Cardiac atrium fibroblast (primary cell): ENCODE data around the gene GNB2. TPM values are rescaled to one million over a fixed set of nuclear protein-coding genes. Genes with fewer than 3 reads are reported as not detected.

ENCODE experiments used
- total RNA-seq: library from RNA; depleted of rRNA; stranded (reverse); fragments of >200 nt; gene quantifications from 2 replicates; pipeline ENCODE4 v1.2.3, GENCODE V29; 2015

The GNB2 gene
- 215 and 238 TPM in 2 replicates for total RNA-seq

DNA sequence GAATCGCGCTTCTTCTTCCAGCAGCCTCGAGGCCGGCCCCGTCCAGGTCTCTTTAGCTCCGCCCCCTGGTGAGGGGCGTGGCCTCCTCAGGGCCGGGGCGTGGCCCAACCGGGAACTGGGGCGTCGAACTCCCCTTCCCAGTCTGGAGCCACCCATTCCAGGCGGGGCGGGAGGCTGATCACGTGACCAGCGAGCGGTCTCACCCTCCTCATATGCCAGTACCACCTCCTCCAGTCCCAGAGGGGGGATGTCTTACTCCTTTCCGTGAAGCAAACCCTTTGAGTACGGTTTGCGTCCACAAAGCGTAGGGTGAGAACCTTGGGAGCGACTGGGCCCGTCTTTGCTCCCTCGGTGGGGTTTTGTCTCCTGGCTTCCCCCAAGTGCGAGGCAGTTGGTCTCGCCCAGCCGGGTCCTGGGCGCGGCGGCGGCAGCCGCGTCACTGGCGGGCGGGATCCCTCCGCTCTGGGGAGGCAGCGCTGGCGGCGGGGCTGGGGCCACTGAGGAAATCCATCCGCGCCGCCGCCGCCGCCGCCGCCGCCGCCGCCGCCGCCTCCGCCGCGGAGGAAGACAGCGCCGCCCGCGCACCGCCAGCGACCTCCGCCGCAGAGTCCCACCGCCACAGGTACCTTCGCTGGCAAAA lies at the start of gene GNB2:
Gene GNB2, plus strand, starts transcription at position 439 of the 640 bp plus-strand sequence. CDS start 2,526 bp downstream, outside the sequence.

DNA sequence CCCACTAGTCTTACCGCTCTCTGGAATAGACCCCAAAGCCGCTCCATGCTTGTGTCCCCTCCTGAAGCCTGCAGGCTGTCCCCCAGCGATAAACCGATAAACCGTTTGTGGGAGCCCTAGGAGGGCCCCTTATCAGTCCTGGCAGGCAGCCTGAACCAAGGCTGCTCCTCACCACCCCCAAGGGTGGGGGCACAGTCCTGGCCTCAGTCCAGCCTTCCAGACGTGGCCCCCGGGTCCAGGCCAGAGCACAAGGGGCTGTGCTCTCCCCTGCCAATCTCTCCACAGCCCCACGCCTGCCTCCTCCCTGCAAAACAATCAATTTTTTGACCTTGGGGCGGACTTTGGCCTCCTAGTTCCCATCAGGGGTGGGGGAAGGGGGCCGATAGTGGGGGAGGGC lies 32.1 kb upstream of the GNB2 start, which contains the start of gene TFR2:
Gene TFR2, minus strand, starts transcription at position 90 of the 397 bp plus-strand sequence. Its CDS starts 43 bp downstream, at position 47.

DNA sequence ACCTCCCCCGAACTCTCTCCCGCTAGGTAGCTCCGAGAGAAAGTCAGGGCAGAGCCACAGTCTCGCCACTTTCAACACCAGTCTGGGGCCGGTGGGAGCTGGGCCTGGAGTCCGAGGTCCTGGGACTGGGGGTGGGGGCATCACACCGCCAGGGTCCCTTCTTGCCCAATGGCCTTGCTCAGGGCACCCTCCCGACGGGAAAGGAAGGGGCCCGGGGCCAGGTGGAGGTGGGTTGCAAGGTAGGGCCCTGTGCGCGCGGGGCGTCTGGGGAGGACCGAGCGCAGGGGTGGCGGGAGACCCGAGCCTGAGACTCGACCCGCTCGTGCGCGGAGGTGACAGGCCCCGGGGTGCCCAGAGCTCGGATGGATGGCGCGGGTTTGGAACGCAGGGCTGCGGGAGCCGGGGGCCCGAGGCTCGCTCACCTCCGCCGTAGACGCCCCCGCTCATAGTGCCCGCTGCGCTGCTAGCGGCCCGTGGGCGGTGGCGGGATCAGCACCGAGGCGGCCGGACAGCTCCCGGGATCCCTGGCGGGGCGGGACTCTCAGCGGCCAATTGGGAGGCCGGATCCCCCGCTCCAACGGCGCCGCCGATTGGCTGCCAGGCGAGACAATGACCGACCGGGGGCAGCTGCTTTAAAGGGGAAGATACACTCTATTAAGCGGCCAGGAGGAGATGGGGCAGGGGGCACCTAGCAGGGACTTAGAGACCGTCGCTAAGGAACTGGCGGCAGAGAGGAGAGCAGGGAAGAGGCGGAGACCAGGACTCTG lies 17.4 kb upstream of the GNB2 start, which contains the start of gene ACTL6B:
Gene ACTL6B, minus strand, starts transcription at position 541 of the 767 bp plus-strand sequence. Its CDS starts 94 bp downstream, at position 447.

DNA sequence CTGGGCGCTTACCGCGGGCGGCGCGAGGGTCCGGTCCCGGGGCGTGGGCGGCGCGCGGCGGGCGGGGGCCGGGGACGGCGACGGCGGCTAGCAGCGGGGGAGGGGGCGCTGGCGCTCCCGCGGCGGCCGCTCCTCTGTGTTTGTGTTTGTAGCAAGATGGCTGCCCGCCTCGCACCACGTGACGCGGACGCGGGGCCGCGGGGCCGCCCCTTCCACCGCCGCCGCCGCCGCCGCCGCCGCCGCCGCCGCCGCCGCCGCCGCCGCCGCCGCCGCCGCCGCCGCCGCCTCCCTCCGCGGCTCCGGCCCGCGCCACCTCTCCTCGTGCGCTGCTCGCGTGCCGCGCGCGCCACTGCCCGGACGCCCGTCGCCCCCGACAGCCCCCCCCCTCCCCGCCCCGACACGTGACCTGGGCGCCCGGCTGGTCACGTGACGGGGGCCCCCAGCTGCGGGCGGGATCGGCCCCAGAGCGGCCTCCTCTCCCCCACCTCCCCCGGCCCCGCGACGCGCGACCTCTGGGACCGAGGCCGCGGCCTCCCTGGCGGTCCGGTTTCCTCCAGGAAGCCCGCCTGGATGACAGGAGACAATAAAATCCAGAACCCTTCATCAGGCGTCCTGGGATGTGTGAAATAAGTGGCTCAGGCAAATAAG lies 20.7 kb downstream of the GNB2 start, which contains the start of gene GIGYF1:
Gene GIGYF1, minus strand, starts transcription at position 153 of the 648 bp plus-strand sequence. CDS start 6,012 bp downstream, outside the sequence.

DNA sequence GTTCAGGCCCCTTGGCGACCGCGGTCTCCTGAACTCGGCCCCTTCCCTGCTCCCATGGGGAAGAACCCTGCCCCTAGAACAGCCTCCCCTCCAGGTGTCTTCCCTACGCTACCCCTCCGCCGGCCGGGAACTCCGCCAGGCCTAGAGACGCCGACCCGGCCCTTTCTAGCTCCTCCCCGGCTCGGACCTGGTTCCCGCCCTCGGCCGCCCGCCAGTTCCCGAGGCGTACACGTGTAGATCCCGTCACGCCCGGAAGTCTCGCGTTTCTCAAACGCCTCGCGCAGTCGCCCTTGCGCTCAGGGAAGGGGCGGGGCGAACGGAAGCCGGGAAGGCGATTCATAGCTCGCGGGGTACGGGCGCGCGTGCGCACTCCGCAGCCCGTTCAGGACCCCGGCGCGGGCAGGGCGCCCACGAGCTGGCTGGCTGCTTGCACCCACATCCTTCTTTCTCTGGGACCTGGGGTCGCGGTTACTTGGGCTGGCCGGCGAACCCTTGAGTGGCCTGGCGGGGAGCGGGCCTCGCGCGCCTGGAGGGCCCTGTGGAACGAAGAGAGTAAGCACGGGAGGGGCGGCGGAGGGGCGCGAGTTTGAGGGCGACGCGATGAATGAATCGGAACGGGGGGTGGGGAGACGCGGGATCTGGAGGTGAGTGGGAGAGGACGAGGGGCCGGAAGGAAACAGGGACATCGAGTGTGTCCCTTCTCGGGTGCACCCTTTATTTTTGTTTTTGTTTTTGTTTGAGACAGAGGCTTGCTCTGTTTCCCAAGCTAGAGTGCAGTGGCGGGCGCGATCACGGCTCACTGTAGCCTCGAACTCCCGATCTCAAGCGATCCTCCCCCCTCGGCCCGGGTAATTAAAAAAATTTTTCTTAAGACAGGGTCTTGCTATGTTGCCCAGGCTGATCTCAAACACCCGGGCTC lies 32.5 kb downstream of the GNB2 start, which contains the start of gene POP7:
Gene POP7, plus strand, starts transcription at position 369 of the 919 bp plus-strand sequence. CDS start 710 bp downstream, outside the sequence.

DNA sequence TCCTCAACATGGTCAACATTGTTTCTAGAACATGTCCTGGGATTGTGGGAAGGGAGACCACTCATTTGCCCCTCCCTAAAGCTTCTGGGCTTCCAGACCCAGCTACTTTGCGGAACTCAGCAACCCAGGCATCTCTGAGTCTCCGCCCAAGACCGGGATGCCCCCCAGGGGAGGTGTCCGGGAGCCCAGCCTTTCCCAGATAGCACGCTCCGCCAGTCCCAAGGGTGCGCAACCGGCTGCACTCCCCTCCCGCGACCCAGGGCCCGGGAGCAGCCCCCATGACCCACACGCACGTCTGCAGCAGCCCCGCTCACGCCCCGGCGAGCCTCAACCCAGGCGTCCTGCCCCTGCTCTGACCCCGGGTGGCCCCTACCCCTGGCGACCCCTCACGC lies 46.7 kb downstream of the GNB2 start, which contains the start of gene EPO:
Gene EPO, plus strand, starts transcription at position 190 of the 392 bp plus-strand sequence. CDS start 513 bp downstream, outside the sequence.

Other genes with a start within 250 kb of the GNB2 start
- 0.72 and 0.81 TPM in 2 replicates for gene ZCWPW1, start 245.0 kb upstream of the GNB2 start, total RNA-seq
- gene MEPCE, start 243.9 kb upstream of the GNB2 start, total RNA-seq: 30.8 and 32.3 TPM in 2 replicates
- 8.3 and 16.2 TPM in 2 replicates for gene PPP1R35, start 237.2 kb upstream of the GNB2 start, total RNA-seq
- 1.5 TPM in 1 of 2 replicates, not detected in the other for gene SPACDR, start 209.5 kb upstream of the GNB2 start, total RNA-seq
- 53.6 and 78.3 TPM in 2 replicates for gene TSC22D4, start 194.5 kb upstream of the GNB2 start, total RNA-seq
- gene NYAP1, start 189.8 kb upstream of the GNB2 start, total RNA-seq: 2.4 and 7.0 TPM in 2 replicates
- gene AGFG2, start 134.5 kb upstream of the GNB2 start, total RNA-seq: 24.3 and 43.0 TPM in 2 replicates
- not detected in 2 replicates for gene SAP25, start 99.8 kb upstream of the GNB2 start, total RNA-seq
- gene LRCH4, start 87.6 kb upstream of the GNB2 start, total RNA-seq: 35.0 and 56.3 TPM in 2 replicates
- gene FBXO24, start 87.4 kb upstream of the GNB2 start, total RNA-seq: 0.65 and 3.1 TPM in 2 replicates
- 131 and 244 TPM in 2 replicates for gene PCOLCE, start 71.4 kb upstream of the GNB2 start, total RNA-seq
- 12.8 and 30.7 TPM in 2 replicates for gene MOSPD3, start 61.2 kb upstream of the GNB2 start, total RNA-seq
- gene TFR2, start 32.2 kb upstream of the GNB2 start, total RNA-seq: 2.9 and 4.5 TPM in 2 replicates
- not detected in 2 replicates for gene ACTL6B, start 17.3 kb upstream of the GNB2 start, total RNA-seq
- gene GIGYF1, start 20.5 kb downstream of the GNB2 start, total RNA-seq: 11.0 and 15.0 TPM in 2 replicates
- 21.5 and 28.7 TPM in 2 replicates for gene POP7, start 32.4 kb downstream of the GNB2 start, total RNA-seq
- gene EPO, start 46.7 kb downstream of the GNB2 start, total RNA-seq: not detected in 2 replicates
- gene ZAN, start 59.9 kb downstream of the GNB2 start, total RNA-seq: not detected in 2 replicates
- 44.4 and 46.8 TPM in 2 replicates for gene EPHB4, start 153.8 kb downstream of the GNB2 start, total RNA-seq
- 13.4 and 16.2 TPM in 2 replicates for gene SLC12A9, start 179.0 kb downstream of the GNB2 start, total RNA-seq
- gene TRIP6, start 193.6 kb downstream of the GNB2 start, total RNA-seq: 88.0 and 92.2 TPM in 2 replicates
- gene SRRT, start 201.4 kb downstream of the GNB2 start, total RNA-seq: 43.1 and 52.2 TPM in 2 replicates
- 0.49 and 6.0 TPM in 2 replicates for gene UFSP1, start 216.0 kb downstream of the GNB2 start, total RNA-seq
- gene ACHE, start 222.1 kb downstream of the GNB2 start, total RNA-seq: 0.16 TPM in 1 of 2 replicates, not detected in the other